Measurements from ENCODE around the gene CHIA. TPM values are rescaled to one million over a fixed set of nuclear protein-coding genes. Genes with fewer than 3 reads are reported as not detected.

The CHIA gene
- total RNA-seq, 1 donor from 2014 or later, result 10.9 TPM

DNA sequence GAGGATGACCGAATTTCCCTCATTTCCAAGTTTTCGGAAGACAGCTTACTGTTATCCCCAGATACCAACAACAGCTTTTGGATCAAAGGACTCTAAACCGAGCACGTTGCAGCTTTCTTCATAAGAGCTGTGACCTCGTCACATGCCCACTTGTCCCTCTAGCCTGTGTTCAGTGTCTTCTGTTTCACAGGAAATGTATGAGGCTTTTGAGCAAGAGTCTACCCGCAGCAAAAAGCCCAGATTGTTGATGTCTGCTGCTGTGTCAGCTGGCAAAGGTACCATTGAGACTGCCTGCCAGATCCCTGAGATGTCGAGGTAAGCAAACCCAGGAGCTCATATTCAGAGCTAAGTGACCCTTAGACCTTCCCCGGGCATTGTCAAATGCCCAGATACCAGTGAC is 39.1 kb upstream of the CHIA start:
- ATAC-seq, result no peak
- Histone ChIP-seq H3K9me3 (no peaks in the 10 kb centered on the region), H3K27ac (no peak overlapping the region), H3K36me3 (no peaks in the 10 kb centered on the region), H3K27me3 (ENCODE audit: low read depth) (no peaks in the 10 kb centered on the region), H3K4me3 (no peak overlapping the region), H3K4me1 (no peaks in the 10 kb centered on the region)
- TF ChIP-seq, protein P1, sequence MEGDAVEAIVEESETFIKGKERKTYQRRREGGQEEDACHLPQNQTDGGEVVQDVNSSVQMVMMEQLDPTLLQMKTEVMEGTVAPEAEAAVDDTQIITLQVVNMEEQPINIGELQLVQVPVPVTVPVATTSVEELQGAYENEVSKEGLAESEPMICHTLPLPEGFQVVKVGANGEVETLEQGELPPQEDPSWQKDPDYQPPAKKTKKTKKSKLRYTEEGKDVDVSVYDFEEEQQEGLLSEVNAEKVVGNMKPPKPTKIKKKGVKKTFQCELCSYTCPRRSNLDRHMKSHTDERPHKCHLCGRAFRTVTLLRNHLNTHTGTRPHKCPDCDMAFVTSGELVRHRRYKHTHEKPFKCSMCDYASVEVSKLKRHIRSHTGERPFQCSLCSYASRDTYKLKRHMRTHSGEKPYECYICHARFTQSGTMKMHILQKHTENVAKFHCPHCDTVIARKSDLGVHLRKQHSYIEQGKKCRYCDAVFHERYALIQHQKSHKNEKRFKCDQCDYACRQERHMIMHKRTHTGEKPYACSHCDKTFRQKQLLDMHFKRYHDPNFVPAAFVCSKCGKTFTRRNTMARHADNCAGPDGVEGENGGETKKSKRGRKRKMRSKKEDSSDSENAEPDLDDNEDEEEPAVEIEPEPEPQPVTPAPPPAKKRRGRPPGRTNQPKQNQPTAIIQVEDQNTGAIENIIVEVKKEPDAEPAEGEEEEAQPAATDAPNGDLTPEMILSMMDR (IDR thresholded peaks at IDR 0.05), result no peak
- DNase-seq, result no peak
- intact Hi-C loops (cut with DNase I), result no loop called here

DNA sequence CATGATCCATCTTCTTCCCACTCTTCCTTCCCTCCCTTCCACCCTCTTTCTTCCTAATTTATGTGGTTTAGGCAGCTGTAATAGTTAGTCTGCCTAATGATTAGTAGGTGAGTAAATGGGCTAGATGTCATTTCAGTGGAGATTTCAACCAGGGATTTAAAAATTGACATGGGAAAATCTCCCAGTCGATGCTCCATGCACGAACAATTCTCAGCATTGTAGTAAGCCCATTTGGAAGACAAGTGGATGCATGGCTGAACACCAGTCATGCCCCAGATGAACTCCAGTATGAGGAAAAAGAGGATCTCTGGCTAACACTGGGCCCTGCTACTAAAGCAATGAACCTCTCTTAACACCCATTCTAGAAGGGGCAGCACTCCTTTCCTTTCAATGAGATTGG is 37.9 kb upstream of the CHIA start:
- TF ChIP-seq, protein P1 (IDR thresholded peaks at IDR 0.05), result no peak
- intact Hi-C loops (cut with DNase I), result no loop called here
- H3K9me3 ChIP-seq, result no peaks in the 10 kb centered on the region

DNA sequence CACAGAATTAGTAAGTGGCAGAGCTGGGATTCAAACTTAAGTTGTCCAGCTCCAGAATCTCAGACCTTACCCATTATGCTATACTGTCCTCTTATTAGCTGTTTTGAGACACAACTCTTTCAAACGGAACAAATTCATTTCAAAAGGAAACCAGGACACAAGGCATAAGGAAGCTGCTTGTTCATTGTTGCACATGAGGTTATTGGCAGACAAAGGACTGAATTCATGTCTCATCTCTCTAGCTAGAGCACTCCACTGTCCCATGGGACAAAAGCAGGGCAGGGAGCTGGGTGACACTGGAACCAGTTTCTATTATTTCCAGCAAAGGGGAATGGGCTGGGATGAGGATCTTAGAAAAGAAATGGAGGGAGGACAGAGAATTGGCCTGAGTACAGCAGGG is 36.8 kb upstream of the CHIA start:
- intact Hi-C loops (cut with DNase I), result no loop called here
- no peak overlapping the region for H3K27ac ChIP-seq
- no peaks in the 10 kb centered on the region for H3K9me3 ChIP-seq
- H3K27me3 ChIP-seq (ENCODE audit: low read depth), result no peaks in the 10 kb centered on the region
- H3K36me3 ChIP-seq, result no peaks in the 10 kb centered on the region
- no peak for DNase-seq
- TF ChIP-seq, protein P1 (IDR thresholded peaks at IDR 0.05), result no peak
- no peak overlapping the region for H3K4me3 ChIP-seq
- no peak for ATAC-seq
- no peaks in the 10 kb centered on the region for H3K4me1 ChIP-seq

More for the DNA sequence above, 37.9 kb upstream of the CHIA start:
- ATAC-seq (no peak), DNase-seq (no peak)
- Histone ChIP-seq H3K27me3 (ENCODE audit: low read depth) (no peaks in the 10 kb centered on the region), H3K4me1 (no peaks in the 10 kb centered on the region), H3K4me3 (no peak overlapping the region), H3K27ac (no peak overlapping the region), H3K36me3 (no peaks in the 10 kb centered on the region)

DNA sequence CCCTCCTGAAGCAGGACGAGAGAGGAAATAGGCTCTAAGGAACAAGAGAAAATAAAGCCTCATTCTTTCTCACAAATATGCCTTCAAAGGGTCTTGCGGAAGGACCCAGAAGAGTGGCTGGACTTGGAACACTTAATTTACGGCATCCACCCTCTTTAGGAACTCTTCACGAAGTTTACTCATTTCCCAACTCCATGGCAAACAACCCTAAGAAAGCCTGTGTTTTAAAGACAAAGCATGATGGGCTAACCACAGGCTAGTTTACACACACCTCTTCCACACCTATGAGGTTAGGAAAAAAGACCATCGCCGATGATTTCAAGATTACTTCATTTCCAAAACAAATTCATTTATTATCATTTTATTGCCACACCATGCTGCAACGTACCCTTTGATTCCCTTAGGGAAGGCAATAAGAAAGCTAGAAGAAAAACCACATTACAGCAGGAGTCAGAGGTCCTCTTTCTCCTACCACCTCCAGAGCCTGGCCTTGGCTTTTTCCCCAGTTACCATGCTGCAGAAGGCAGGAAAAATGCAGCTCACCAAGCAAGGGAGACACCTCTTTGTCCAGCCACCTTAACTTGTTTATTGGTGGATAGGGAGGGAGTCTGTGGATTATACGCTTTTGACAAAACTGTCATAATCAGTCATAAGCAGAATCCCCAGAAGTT is 33.5 kb upstream of the CHIA start:
- Histone ChIP-seq H3K4me3 (no peak overlapping the region), H3K9me3 (no peaks in the 10 kb centered on the region), H3K27me3 (ENCODE audit: low read depth) (no peaks in the 10 kb centered on the region), H3K4me1 (no peaks in the 10 kb centered on the region), H3K27ac (no peak overlapping the region), H3K36me3 (no peaks in the 10 kb centered on the region)
- TF ChIP-seq, protein P1 (IDR thresholded peaks at IDR 0.05), result no peak
- DNase-seq, result no peak
- intact Hi-C loops (cut with DNase I), result no loop called here
- peak; percentile 76 to 87 for ATAC-seq

DNA sequence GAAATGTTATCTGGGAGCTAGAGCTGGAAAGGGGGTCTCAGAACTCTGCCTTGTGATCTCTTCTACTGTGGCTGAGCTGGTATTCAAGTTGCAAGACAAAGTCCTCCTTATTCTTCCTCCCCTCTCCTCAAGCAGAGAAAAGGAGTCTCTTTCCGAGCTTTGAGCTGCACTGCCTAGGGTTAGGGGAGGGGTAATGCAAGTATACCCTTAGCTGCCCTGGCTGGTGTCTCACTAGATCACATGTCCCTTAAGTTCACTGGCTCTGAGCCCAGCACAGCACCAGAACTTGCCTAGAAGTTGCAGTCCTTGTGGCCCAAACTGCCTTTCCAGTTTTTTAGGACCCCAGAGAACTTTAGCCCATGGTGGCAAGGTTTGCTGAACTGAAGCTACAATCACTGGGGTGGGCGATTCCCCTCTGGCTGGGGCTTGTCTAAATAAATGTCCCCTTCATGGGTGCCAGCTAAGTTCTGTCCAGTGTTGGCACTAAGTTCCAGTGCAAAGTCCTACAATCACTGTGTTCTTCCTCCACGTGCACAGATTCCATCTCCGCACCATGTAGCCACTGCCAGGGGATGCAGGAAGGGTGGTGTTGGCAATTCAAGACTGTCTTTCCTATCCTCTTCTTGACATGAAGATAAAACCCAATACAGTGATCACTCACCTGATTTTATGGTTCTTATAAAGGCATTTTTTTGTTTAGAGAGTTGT is 22.7 kb upstream of the CHIA start:
- intact Hi-C loops (cut with DNase I), result no loop called here
- TF ChIP-seq, protein P1 (IDR thresholded peaks at IDR 0.05), result no peak
- Histone ChIP-seq H3K36me3 (no peaks in the 10 kb centered on the region), H3K27ac (no peak overlapping the region), H3K4me1 (peaks cover 9% of the 10 kb centered on the region), H3K27me3 (ENCODE audit: low read depth) (peaks cover 25% of the 10 kb centered on the region), H3K9me3 (no peaks in the 10 kb centered on the region), H3K4me3 (no peak overlapping the region)
- DNase-seq, result no peak
- no peak for ATAC-seq

Data from lower lobe of right lung (tissue), 2 donors.